Chondrocyte (in vitro differentiated cells): ENCODE results near the gene EED. TPM values are rescaled to one million over a fixed set of nuclear protein-coding genes. Genes with fewer than 3 reads are reported as not detected.

Source experiments
- DNase-seq: peaks from one replicate; pipeline ENCODE4 v3.0.0; 2021; ENCODE audit warnings: mixed read lengths, low spot score
- H3K27ac Mint-ChIP-seq: one replicate; pipeline ENCODE4 v1.8.0; 2021; ENCODE audit warnings: mild to moderate bottlenecking, moderate library complexity, mixed read lengths; ENCODE audit not compliant: unreplicated experiment
- H3K27me3 Mint-ChIP-seq: 2 replicates; pipeline ENCODE4 v1.8.0; 2021; ENCODE audit warnings: low read depth, mixed read lengths
- H3K36me3 Mint-ChIP-seq: 2 replicates; pipeline ENCODE4 v1.8.0; 2021; ENCODE audit warnings: low read depth, mixed read lengths
- H3K4me1 Mint-ChIP-seq: 2 replicates; pipeline ENCODE4 v1.8.0; 2021; ENCODE audit warnings: low read depth, mild to moderate bottlenecking, mixed read lengths
- H3K4me3 Mint-ChIP-seq: one replicate; pipeline ENCODE4 v1.8.0; 2021; ENCODE audit warnings: mild to moderate bottlenecking, moderate library complexity, mixed read lengths; ENCODE audit not compliant: unreplicated experiment
- H3K9me3 Mint-ChIP-seq: 2 replicates; pipeline ENCODE4 v1.8.0; 2021; ENCODE audit warnings: low read depth, mixed read lengths
- CTCF ChIP-seq: fragments of 200-600 bp; sonication (generic); IDR thresholded peaks from 2 replicates; pipeline ENCODE4 v1.5.0; 2021; ENCODE audit warnings: antibody characterized with exemption, mild to moderate bottlenecking, moderate library complexity
- total RNA-seq: library from RNA; stranded (reverse); gene quantifications from 3 replicates; pipeline ENCODE4 v1.2.1, GENCODE V29; 2021

The EED gene
- total RNA-seq, 1 donor from 2014 or later, result 13.8 TPM

- no peak for DNase-seq
- Mint-ChIP-seq H3K9me3 (no peaks in the 10 kb centered on the region), H3K36me3 (no peaks in the 10 kb centered on the region), H3K4me3 (no peak overlapping the region), H3K27me3 (no peaks in the 10 kb centered on the region), H3K27ac (no peak overlapping the region), H3K4me1 (peaks cover 23% of the 10 kb centered on the region)
- TF ChIP-seq CTCF, result no peak
These were observed 46.4 kb upstream of the EED start for GRCh38 chr11:86198139-86198538.

- Mint-ChIP-seq H3K27ac (peak overlapping the region; percentile 1), H3K27me3 (no peaks in the 10 kb centered on the region), H3K36me3 (peaks cover 2% of the 10 kb centered on the region), H3K4me3 (no peak overlapping the region), H3K4me1 (peaks cover 15% of the 10 kb centered on the region), H3K9me3 (no peaks in the 10 kb centered on the region)
- no peak for DNase-seq
- TF ChIP-seq CTCF, result no peak
These were observed 45.2 kb upstream of the EED start for GRCh38 chr11:86199354-86199753.

GRCh38 chr11:86201371-86201884, 43.1 kb upstream of the EED start:
- no peak overlapping the region for H3K27ac Mint-ChIP-seq
- no peak for DNase-seq
- no peaks in the 10 kb centered on the region for H3K9me3 Mint-ChIP-seq
- TF ChIP-seq CTCF, result no peak
- no peaks in the 10 kb centered on the region for H3K27me3 Mint-ChIP-seq
- H3K36me3 Mint-ChIP-seq, result peaks cover 2% of the 10 kb centered on the region
- peaks cover 10% of the 10 kb centered on the region for H3K4me1 Mint-ChIP-seq
- H3K4me3 Mint-ChIP-seq, result no peak overlapping the region

- TF ChIP-seq CTCF, result no peak
- no peak overlapping the region for H3K27ac Mint-ChIP-seq
- DNase-seq, result no peak
- no peak overlapping the region for H3K4me3 Mint-ChIP-seq
- H3K9me3 Mint-ChIP-seq, result no peaks in the 10 kb centered on the region
- H3K4me1 Mint-ChIP-seq, result peaks cover 8% of the 10 kb centered on the region
- H3K36me3 Mint-ChIP-seq, result peaks cover 2% of the 10 kb centered on the region
- no peaks in the 10 kb centered on the region for H3K27me3 Mint-ChIP-seq
These were observed 42.6 kb upstream of the EED start for GRCh38 chr11:86202013-86202336.

- Mint-ChIP-seq H3K9me3 (no peaks in the 10 kb centered on the region), H3K4me1 (peaks cover 6% of the 10 kb centered on the region), H3K4me3 (no peak overlapping the region), H3K27ac (no peak overlapping the region), H3K27me3 (no peaks in the 10 kb centered on the region), H3K36me3 (peaks cover 2% of the 10 kb centered on the region)
- no peak for TF ChIP-seq CTCF
- no peak for DNase-seq
These were observed 40.2 kb upstream of the EED start for GRCh38 chr11:86204356-86204755.
